KMS-11 (cell line): ENCODE data around the gene ADCY7.

Experiments used
- H2AFZ ChIP-seq: fragments of 200-600 bp; sonication (generic); 2 replicates; pipeline ENCODE4 v1.6.1; 2016; ENCODE audit warnings: antibody characterized with exemption, mixed run types, low read depth
- H3K27ac ChIP-seq: fragments of 200-600 bp; sonication (generic); 2 replicates; pipeline ENCODE4 v1.6.1; 2016; ENCODE audit warnings: mild to moderate bottlenecking, mixed run types
- H3K27me3 ChIP-seq: fragments of 200-600 bp; sonication (generic); 2 replicates; pipeline ENCODE4 v1.6.1; 2017; ENCODE audit warnings: mild to moderate bottlenecking, low read depth, mixed run types, moderate library complexity; ENCODE audit not compliant: insufficient read depth
- H3K36me3 ChIP-seq: fragments of 200-600 bp; sonication (generic); 2 replicates; pipeline ENCODE4 v1.6.1; 2017; ENCODE audit warnings: mild to moderate bottlenecking, mixed run types; ENCODE audit not compliant: insufficient read depth
- H3K4me1 ChIP-seq: fragments of 200-600 bp; sonication (generic); 2 replicates; pipeline ENCODE4 v1.6.1; 2016; ENCODE audit warnings: mild to moderate bottlenecking, low read depth, mixed run types; ENCODE audit not compliant: poor library complexity, severe bottlenecking
- H3K4me2 ChIP-seq: fragments of 200-600 bp; sonication (generic); 2 replicates; pipeline ENCODE4 v1.7.0; 2016; ENCODE audit warnings: mild to moderate bottlenecking, mixed run types
- H3K4me3 ChIP-seq: fragments of 200-600 bp; sonication (generic); IDR thresholded peaks from 2 replicates; pipeline ENCODE4 v1.6.1; 2017; ENCODE audit warnings: low read depth, low read length, mixed read lengths; ENCODE audit not compliant: insufficient read depth
- H3K79me2 ChIP-seq: fragments of 200-600 bp; sonication (generic); 2 replicates; pipeline ENCODE4 v1.6.1; 2016; ENCODE audit warnings: low read depth, mixed run types; ENCODE audit not compliant: insufficient read depth
- H3K9ac ChIP-seq: fragments of 200-600 bp; sonication (generic); 2 replicates; pipeline ENCODE4 v1.6.1; 2016; ENCODE audit warnings: mild to moderate bottlenecking, mixed run types
- H4K20me1 ChIP-seq: fragments of 200-600 bp; sonication (generic); 2 replicates; pipeline ENCODE4 v1.6.1; 2016; ENCODE audit warnings: mild to moderate bottlenecking, mixed run types; ENCODE audit not compliant: insufficient read depth
- CTCF ChIP-seq: fragments of 200-600 bp; sonication (generic); conservative IDR thresholded peaks from 2 replicates; pipeline ENCODE4 v1.6.1; 2017; ENCODE audit warnings: low read depth, mild to moderate bottlenecking, antibody characterized with exemption, low read length, moderate library complexity, mixed read lengths

ADCY7 gene

GRCh38 chr16:50288026-50288425, 21.7 kb downstream of the ADCY7 start:
- TF ChIP-seq CTCF, result no peak
- Histone ChIP-seq H3K79me2 (peaks cover 9% of the 10 kb centered on the region; the same call in 1 of the 2 replicates), H3K9ac (no peak overlapping the region), H3K27ac (no peak overlapping the region), H3K27me3 (no peaks in the 10 kb centered on the region), H4K20me1 (no peaks in the 10 kb centered on the region), H2AFZ (no peak overlapping the region), H3K4me3 (no peak overlapping the region), H3K4me1 (peaks cover 16% of the 10 kb centered on the region), H3K36me3 (no peaks in the 10 kb centered on the region), H3K4me2 (no peak overlapping the region)

GRCh38 chr16:50288920-50289319, 22.6 kb downstream of the ADCY7 start:
- Histone ChIP-seq H4K20me1 (no peaks in the 10 kb centered on the region), H3K4me3 (no peak overlapping the region), H3K79me2 (0 out of 2 replicates have a peak, but pooled peaks cover 5% of the 10 kb centered on the region), H3K4me1 (peaks cover 7% of the 10 kb centered on the region), H3K27me3 (no peaks in the 10 kb centered on the region), H3K36me3 (no peaks in the 10 kb centered on the region), H2AFZ (no peak overlapping the region), H3K27ac (no peak overlapping the region), H3K4me2 (no peak overlapping the region), H3K9ac (no peak overlapping the region)
- TF ChIP-seq CTCF, result no peak

- Histone ChIP-seq H4K20me1 (no peaks in the 10 kb centered on the region), H3K27me3 (no peaks in the 10 kb centered on the region), H3K9ac (no peak overlapping the region), H3K4me1 (no peaks in the 10 kb centered on the region), H2AFZ (no peak overlapping the region), H3K79me2 (0 out of 2 replicates have a peak, but pooled peaks cover 3% of the 10 kb centered on the region), H3K4me3 (no peak overlapping the region), H3K36me3 (no peaks in the 10 kb centered on the region), H3K27ac (no peak overlapping the region), H3K4me2 (no peak overlapping the region)
- TF ChIP-seq CTCF, result no peak
These were observed 23.8 kb downstream of the ADCY7 start for GRCh38 chr16:50289950-50290764.

- Histone ChIP-seq H3K36me3 (no peaks in the 10 kb centered on the region), H2AFZ (no peak overlapping the region), H3K4me3 (no peak overlapping the region), H3K4me2 (no peak overlapping the region), H3K27ac (no peak overlapping the region), H3K9ac (no peak overlapping the region), H3K27me3 (no peaks in the 10 kb centered on the region), H3K4me1 (no peaks in the 10 kb centered on the region), H4K20me1 (no peaks in the 10 kb centered on the region), H3K79me2 (no peaks in the 10 kb centered on the region)
- TF ChIP-seq CTCF, result no peak
These were observed 24.5 kb downstream of the ADCY7 start for GRCh38 chr16:50290856-50291255.
